Left lung (tissue), 10 donors: ENCODE results near the gene ULK3. TPM values are rescaled to one million over a fixed set of nuclear protein-coding genes. Genes with fewer than 3 reads are reported as not detected.

Experiments used
- ATAC-seq: fragments of 200-7000 bp; cut with Tn5 transposase; one replicate; pipeline ENCODE4 v1.9.1; 2020; ENCODE audit warnings: moderate library complexity
- DNase-seq, 4 donors: peaks; one replicate each; pipeline ENCODE4 v3.0.0-alpha.2; 2013 to 2020
- H3K27ac ChIP-seq, 2 donors: fragments of 200-600 bp; sonication (generic) in 1 of 2; one replicate each; pipeline versions ENCODE4 v1.5.0 to v1.8.0; 2020 to 2021
- H3K27me3 ChIP-seq, 2 donors: fragments of 200-600 bp; sonication (generic) in 1 of 2; one replicate each; pipeline versions ENCODE4 v1.5.0 to v1.8.0; 2020 to 2021
- H3K36me3 ChIP-seq, 2 donors: fragments of 200-600 bp; sonication (generic) in 1 of 2; one replicate each; pipeline versions ENCODE4 v1.5.0 to v1.8.0; 2020 to 2021
- H3K4me1 ChIP-seq, 2 donors: fragments of 200-600 bp; one replicate each; pipeline ENCODE4 v1.8.0; 2021
- H3K4me3 ChIP-seq, 2 donors: fragments of 200-600 bp; sonication (generic) in 1 of 2; one replicate each; pipeline versions ENCODE4 v1.5.0 to v1.8.0; 2020 to 2021; ENCODE audit warnings: mild to moderate bottlenecking in 1 of 2
- H3K9me3 ChIP-seq, 2 donors: fragments of 200-600 bp; sonication (generic) in 1 of 2; one replicate each; pipeline versions ENCODE4 v1.5.0 to v1.8.0; 2020 to 2021
- CTCF ChIP-seq, 2 donors: fragments of 200-600 bp; sonication (generic) in 1 of 2; IDR thresholded peaks; one replicate each; pipeline versions ENCODE4 v1.5.0 to v1.8.0; 2021; ENCODE audit warnings: antibody characterized with exemption in 2 of 2
- intact Hi-C, 2 donors: fragments of 100-400 bp; cut with DNase I; formaldehyde crosslinking; loops; one replicate each; pipeline versions ENCODE4 v1.11.2 to v1.14.2; 2022
- polyA plus RNA-seq, 6 donors: library from polyadenylated mRNA; unstranded; fragments of 120-200 nt; gene quantifications; one replicate each; pipeline ENCODE4 v1.2.1, GENCODE V29; 2013; ENCODE audit not compliant: insufficient read length in 6 of 6
- total RNA-seq, 2 donors: library from RNA; stranded (reverse); fragmentation: NEBNext Ultra II Directional; extraction: Animal tissue kit (Norgen Biotek cat#: 25700); gene quantifications; one replicate each; pipeline ENCODE4 v1.2.1, GENCODE V29; 2021
- donor health status: DM: no; HTN: yes; CAD: no.
- donor health status: DM: no; HTN: no; CAD: no.

ULK3 gene
- total and polyA plus RNA-seq, 8 donors, result 27.3 to 45.1 (median 37.4) TPM

GRCh38 chr15:74809956-74810355, 33.0 kb downstream of the ULK3 start:
- no peak for TF ChIP-seq CTCF (IDR thresholded peaks at IDR 0.05)
- Histone ChIP-seq H3K9me3 (no peaks in the 10 kb centered on the region), H3K4me3 (no peak overlapping the region), H3K36me3 (no peaks in the 10 kb centered on the region), H3K4me1 (no peaks in the 10 kb centered on the region), H3K27ac (no peak overlapping the region), H3K27me3 (no peaks in the 10 kb centered on the region)
- ATAC-seq (no peak), DNase-seq (peak in 1 of 4 donors; percentile 7)
- intact Hi-C loops, result no loop called here

- Histone ChIP-seq H3K4me1 (no peaks in the 10 kb centered on the region), H3K27ac (no peak overlapping the region), H3K27me3 (no peaks in the 10 kb centered on the region), H3K4me3 (no peak overlapping the region), H3K9me3 (no peaks in the 10 kb centered on the region), H3K36me3 (peaks cover 0 to 6% of the 10 kb centered on the region in 2 donors)
- no peak for TF ChIP-seq CTCF (IDR thresholded peaks at IDR 0.05)
- peak in 1 of 4 donors; percentile 13 for DNase-seq
- intact Hi-C loops, result no loop called here
- no peak for ATAC-seq
Measured at GRCh38 chr15:74809242-74809641, 33.7 kb downstream of the ULK3 start.

- Histone ChIP-seq H3K4me1 (no peaks in the 10 kb centered on the region), H3K27me3 (no peaks in the 10 kb centered on the region), H3K4me3 (no peak overlapping the region), H3K36me3 (peaks cover 0 to 10% of the 10 kb centered on the region in 2 donors), H3K27ac (no peak overlapping the region), H3K9me3 (no peaks in the 10 kb centered on the region)
- DNase-seq, result peak in 1 of 4 donors; percentile 8
- no peak for TF ChIP-seq CTCF (IDR thresholded peaks at IDR 0.05)
- intact Hi-C loops, result no loop called here
- no peak for ATAC-seq
Measured at GRCh38 chr15:74808840-74809229, 34.1 kb downstream of the ULK3 start.

- no peaks in the 10 kb centered on the region for H3K27me3 ChIP-seq
- no peaks in the 10 kb centered on the region for H3K4me1 ChIP-seq
- no peak for TF ChIP-seq CTCF (IDR thresholded peaks at IDR 0.05)
- peaks cover 0 to 16% of the 10 kb centered on the region in 2 donors for H3K36me3 ChIP-seq
- ATAC-seq, result peak; percentile 91
- peak in 2 of 4 donors; percentile 59 to 80 for DNase-seq
- no peaks in the 10 kb centered on the region for H3K9me3 ChIP-seq
- H3K27ac ChIP-seq, result no peak overlapping the region
- intact Hi-C loops, result no loop called here
- no peak overlapping the region for H3K4me3 ChIP-seq
Measured at GRCh38 chr15:74808078-74808839, 34.7 kb downstream of the ULK3 start.

GRCh38 chr15:74807282-74807681, 35.7 kb downstream of the ULK3 start:
- Histone ChIP-seq H3K27ac (no peak overlapping the region), H3K4me3 (no peak overlapping the region), H3K36me3 (peaks cover 0 to 25% of the 10 kb centered on the region in 2 donors), H3K27me3 (no peaks in the 10 kb centered on the region), H3K4me1 (no peaks in the 10 kb centered on the region), H3K9me3 (no peaks in the 10 kb centered on the region)
- ATAC-seq, result no peak
- peak in 1 of 4 donors; percentile 4 for DNase-seq
- TF ChIP-seq CTCF (IDR thresholded peaks at IDR 0.05), result no peak
- intact Hi-C loops, result no loop called here
